Glutamatergic neuron (in vitro differentiated cells): ENCODE data around the gene PODXL. TPM values are rescaled to one million over a fixed set of nuclear protein-coding genes. Genes with fewer than 3 reads are reported as not detected.

Experiments
- DNase-seq: peaks from one replicate; pipeline ENCODE4 v3.0.0; 2022
- H3K27ac Mint-ChIP-seq: one replicate; pipeline ENCODE4 v1.8.0; 2020; ENCODE audit warnings: mild to moderate bottlenecking, mixed read lengths, inconsistent platforms; ENCODE audit not compliant: unreplicated experiment
- H3K27me3 Mint-ChIP-seq: one replicate; pipeline ENCODE4 v1.8.0; 2020; ENCODE audit warnings: mild to moderate bottlenecking, moderate library complexity, mixed read lengths, inconsistent platforms; ENCODE audit not compliant: unreplicated experiment
- H3K36me3 Mint-ChIP-seq: one replicate; pipeline ENCODE4 v1.8.0; 2020; ENCODE audit warnings: mild to moderate bottlenecking, mixed read lengths, inconsistent platforms; ENCODE audit not compliant: unreplicated experiment
- H3K4me1 Mint-ChIP-seq: one replicate; pipeline ENCODE4 v1.8.0; 2020; ENCODE audit warnings: mild to moderate bottlenecking, low read depth, mixed read lengths, inconsistent platforms; ENCODE audit not compliant: unreplicated experiment
- H3K4me3 Mint-ChIP-seq: one replicate; pipeline ENCODE4 v1.8.0; 2020; ENCODE audit warnings: mild to moderate bottlenecking, mixed read lengths, inconsistent platforms; ENCODE audit not compliant: unreplicated experiment
- H3K9me3 Mint-ChIP-seq: one replicate; pipeline ENCODE4 v1.8.0; 2020; ENCODE audit warnings: mild to moderate bottlenecking, moderate library complexity, mixed read lengths, inconsistent platforms; ENCODE audit not compliant: unreplicated experiment
- total RNA-seq: library from RNA; stranded (reverse); fragmentation: NEBNext Ultra II Directional; extraction: Animal tissue kit (Norgen Biotek cat#: 25700); gene quantifications from one replicate; pipeline ENCODE4 v1.2.1, GENCODE V29; 2021; ENCODE audit not compliant: unreplicated experiment
- TF ChIP-seq, protein P1 (sequence below): fragments of 200-600 bp; sonication (generic); IDR thresholded peaks from one replicate; pipeline ENCODE4 v1.5.0; 2021; ENCODE audit not compliant: partially characterized antibody, unreplicated experiment

Gene PODXL
- total RNA-seq, 1 donor from 2014 or later = 12.3 TPM

DNA sequence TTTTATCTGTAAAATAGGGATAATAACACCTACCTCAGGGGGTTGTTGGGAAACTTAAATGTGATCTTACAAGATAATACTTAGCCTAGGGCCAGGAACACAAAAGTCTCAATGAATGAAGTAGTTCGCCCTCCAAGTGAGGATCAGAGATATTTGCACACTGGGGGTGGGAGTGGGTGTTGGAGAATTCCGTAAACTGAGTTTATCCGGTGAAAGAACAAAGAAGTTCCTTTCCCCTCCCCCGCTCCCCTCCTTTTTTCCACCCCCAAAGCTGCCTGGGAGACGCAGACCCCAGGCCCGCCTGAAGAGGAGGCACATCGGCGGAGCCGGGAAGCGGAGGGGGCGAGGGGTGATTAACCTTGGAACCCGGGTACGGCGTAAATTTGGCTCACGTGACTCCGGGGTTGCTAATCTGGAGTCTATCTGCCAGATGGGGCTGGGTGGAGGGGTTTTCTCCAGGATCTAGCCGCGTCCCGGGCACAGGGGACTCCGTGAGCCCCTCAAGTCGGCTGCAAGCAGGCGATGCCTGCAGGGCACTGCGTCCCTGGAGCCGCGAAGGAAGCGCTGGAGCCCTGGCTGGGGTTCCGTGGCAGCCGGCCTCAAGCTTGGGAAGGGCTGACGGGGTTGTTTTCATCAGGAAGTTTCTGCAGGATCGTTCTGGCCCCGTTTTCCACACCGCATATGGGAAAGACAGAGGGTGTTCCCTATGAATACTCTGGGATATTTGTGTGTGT, 1.4 kb upstream of the PODXL start:
- TF ChIP-seq, protein P1, sequence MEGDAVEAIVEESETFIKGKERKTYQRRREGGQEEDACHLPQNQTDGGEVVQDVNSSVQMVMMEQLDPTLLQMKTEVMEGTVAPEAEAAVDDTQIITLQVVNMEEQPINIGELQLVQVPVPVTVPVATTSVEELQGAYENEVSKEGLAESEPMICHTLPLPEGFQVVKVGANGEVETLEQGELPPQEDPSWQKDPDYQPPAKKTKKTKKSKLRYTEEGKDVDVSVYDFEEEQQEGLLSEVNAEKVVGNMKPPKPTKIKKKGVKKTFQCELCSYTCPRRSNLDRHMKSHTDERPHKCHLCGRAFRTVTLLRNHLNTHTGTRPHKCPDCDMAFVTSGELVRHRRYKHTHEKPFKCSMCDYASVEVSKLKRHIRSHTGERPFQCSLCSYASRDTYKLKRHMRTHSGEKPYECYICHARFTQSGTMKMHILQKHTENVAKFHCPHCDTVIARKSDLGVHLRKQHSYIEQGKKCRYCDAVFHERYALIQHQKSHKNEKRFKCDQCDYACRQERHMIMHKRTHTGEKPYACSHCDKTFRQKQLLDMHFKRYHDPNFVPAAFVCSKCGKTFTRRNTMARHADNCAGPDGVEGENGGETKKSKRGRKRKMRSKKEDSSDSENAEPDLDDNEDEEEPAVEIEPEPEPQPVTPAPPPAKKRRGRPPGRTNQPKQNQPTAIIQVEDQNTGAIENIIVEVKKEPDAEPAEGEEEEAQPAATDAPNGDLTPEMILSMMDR = no peak
- peaks cover 9% of the 10 kb centered on the region for H3K27me3 Mint-ChIP-seq
- H3K9me3 Mint-ChIP-seq = peaks cover 13% of the 10 kb centered on the region
- DNase-seq = peak; percentile 68
- H3K36me3 Mint-ChIP-seq = no peaks in the 10 kb centered on the region
- H3K4me3 Mint-ChIP-seq = peak overlapping the region; percentile 84
- no peak overlapping the region for H3K27ac Mint-ChIP-seq
- peaks cover 5% of the 10 kb centered on the region for H3K4me1 Mint-ChIP-seq

DNA sequence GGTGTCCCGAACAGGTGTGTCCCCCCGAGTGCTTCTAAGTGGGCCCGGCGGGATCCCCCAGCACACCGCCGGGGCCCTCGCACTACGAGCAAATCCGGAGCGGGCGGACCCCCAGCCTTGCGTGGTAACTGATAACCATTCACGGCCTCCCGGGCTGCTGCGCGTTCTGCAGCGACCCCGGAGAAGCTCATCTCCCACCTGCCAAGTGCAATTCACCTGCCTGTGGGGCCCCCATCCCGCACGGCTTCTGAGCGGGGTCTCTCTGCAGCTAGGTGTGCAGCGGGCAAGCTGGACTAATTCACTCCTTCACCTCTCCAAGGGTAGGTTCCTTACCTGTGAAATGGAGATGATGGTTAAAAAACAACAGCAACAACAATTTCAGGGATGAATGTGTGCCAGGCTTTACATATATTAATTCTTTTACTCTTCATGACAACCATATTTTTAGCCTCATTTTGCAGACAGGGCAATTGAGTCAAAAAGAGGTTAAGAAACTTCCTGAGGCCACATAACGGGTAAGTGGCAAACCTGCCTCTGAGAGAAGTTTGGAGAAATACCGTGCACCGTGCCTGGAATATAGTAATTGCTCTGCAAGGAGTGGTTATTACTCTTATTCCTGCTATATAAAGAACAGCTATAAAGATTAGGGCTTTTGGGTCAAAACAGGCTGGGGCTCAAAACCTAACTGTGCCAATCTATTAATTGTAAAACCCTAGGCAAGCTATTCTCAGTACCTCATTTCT, 652 bp upstream of the PODXL start:
- no peak for DNase-seq
- peak overlapping the region; percentile 52 for H3K27ac Mint-ChIP-seq
- TF ChIP-seq, protein P1 = no peak
- peaks cover 9% of the 10 kb centered on the region for H3K27me3 Mint-ChIP-seq
- peak overlapping the region; percentile 84 for H3K4me3 Mint-ChIP-seq
- H3K9me3 Mint-ChIP-seq = peaks cover 13% of the 10 kb centered on the region
- H3K4me1 Mint-ChIP-seq = peaks cover 5% of the 10 kb centered on the region
- H3K36me3 Mint-ChIP-seq = no peaks in the 10 kb centered on the region

DNA sequence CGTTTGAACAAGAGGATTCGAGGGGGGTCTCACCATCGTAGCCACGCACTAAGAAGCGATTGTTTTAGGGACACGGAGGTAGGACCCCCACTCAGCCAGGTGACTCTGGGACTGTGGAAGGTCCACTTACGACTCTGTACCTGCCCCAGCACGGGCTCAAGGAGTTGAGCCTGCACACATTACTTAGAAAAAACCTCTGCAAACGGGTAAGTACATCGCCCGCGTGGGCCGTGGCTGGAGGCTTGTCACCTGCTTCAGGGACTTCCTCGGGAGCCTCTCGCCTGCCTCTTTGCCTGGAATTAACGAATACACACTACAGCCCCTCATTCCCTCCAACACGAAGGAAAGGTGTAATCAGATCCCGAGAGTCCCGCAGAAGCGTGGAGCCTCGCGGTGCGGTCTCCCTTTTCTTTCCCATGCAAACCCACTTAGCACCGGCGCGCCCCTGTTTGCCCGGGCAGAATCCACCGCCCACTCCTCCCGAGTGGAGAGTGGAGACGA, 826 bp downstream of the PODXL start:
- DNase-seq = no peak
- Mint-ChIP-seq H3K36me3 (no peaks in the 10 kb centered on the region), H3K27me3 (peaks cover 7% of the 10 kb centered on the region), H3K4me3 (peak overlapping the region; percentile 85), H3K4me1 (peaks cover 5% of the 10 kb centered on the region), H3K9me3 (peaks cover 13% of the 10 kb centered on the region), H3K27ac (peak overlapping the region; percentile 48)
- TF ChIP-seq, protein P1 = no peak

DNA sequence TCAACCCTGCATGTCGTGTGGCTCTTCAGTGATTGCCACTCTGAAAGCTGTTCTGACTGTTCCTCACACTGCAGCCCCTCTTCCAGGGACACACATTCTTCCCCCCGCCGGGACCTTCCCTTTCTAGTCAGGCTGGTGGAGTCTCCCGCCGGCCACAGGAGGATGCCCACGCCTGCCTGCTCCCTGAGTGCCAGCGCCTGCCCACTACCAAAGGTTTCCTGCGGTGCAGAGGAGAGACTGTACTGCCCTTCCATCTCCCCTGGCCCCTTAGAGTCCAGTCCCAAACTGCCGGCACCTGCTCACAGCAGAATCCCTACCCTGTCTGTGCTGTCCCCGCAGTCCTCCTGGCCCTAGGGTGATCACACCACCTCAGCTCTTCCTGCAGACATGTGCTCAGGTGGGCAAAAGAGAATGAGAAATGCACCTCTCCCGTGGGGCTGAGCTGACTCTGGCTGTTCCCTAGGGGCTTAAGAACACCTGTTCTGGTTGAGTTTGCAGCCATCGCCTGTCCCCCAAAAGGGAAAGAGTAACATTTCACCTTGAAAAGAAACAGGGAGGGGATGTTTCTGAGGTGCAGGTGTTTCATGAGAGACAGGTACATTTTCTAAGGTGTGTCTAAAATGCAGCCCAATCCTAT, 1.4 kb downstream of the PODXL start:
- peaks cover 5% of the 10 kb centered on the region for H3K4me1 Mint-ChIP-seq
- peaks cover 7% of the 10 kb centered on the region for H3K27me3 Mint-ChIP-seq
- H3K36me3 Mint-ChIP-seq = no peaks in the 10 kb centered on the region
- peak overlapping the region; percentile 85 for H3K4me3 Mint-ChIP-seq
- no peak for DNase-seq
- TF ChIP-seq, protein P1 = no peak
- no peak overlapping the region for H3K27ac Mint-ChIP-seq
- peaks cover 13% of the 10 kb centered on the region for H3K9me3 Mint-ChIP-seq
